H9 (cell line): ENCODE measurements around the gene GSG1L. TPM values are rescaled to one million over a fixed set of nuclear protein-coding genes. Genes with fewer than 3 reads are reported as not detected.

ENCODE experiments used
- DNase-seq: peaks from one replicate; pipeline ENCODE4 v3.0.0-alpha.2; 2017
- H2AFZ ChIP-seq: one replicate; pipeline ENCODE4 v1.6.1; 2013; ENCODE audit warnings: mild to moderate bottlenecking, low read length, control low read depth, moderate library complexity
- H2AK5ac ChIP-seq: 2 replicates; pipeline ENCODE4 v1.6.1; 2013; ENCODE audit warnings: low read length, control low read depth, mixed read lengths; ENCODE audit not compliant: insufficient read length
- H2BK120ac ChIP-seq: one replicate; pipeline ENCODE4 v1.6.1; 2013; ENCODE audit warnings: low read depth, mild to moderate bottlenecking, low read length, control low read depth, inconsistent platforms; ENCODE audit not compliant: poor library complexity, severe bottlenecking
- H2BK12ac ChIP-seq: 2 replicates; pipeline ENCODE4 v1.6.1; 2013; ENCODE audit warnings: low read length, control low read depth, mixed read lengths, low read depth; ENCODE audit not compliant: insufficient read length
- H2BK15ac ChIP-seq: 2 replicates; pipeline ENCODE4 v1.6.1; 2013; ENCODE audit warnings: low read depth, low read length, control low read depth
- H2BK20ac ChIP-seq: one replicate; pipeline ENCODE4 v1.6.1; 2013; ENCODE audit warnings: low read depth, mild to moderate bottlenecking, low read length, control low read depth, inconsistent platforms; ENCODE audit not compliant: poor library complexity, severe bottlenecking
- H2BK5ac ChIP-seq: 2 replicates; pipeline ENCODE4 v1.6.1; 2013; ENCODE audit warnings: low read length, control low read depth, mixed read lengths; ENCODE audit not compliant: insufficient read length
- H3K14ac ChIP-seq: 2 replicates; pipeline ENCODE4 v1.6.1; 2013; ENCODE audit warnings: low read length, control low read depth; ENCODE audit not compliant: insufficient read depth
- H3K18ac ChIP-seq: 2 replicates; pipeline ENCODE4 v1.6.1; 2013; ENCODE audit warnings: low read depth, mild to moderate bottlenecking, mixed read lengths, low read length, control low read depth; ENCODE audit not compliant: insufficient read length
- H3K23ac ChIP-seq: 2 replicates; pipeline ENCODE4 v1.6.1; 2013; ENCODE audit warnings: low read length, control low read depth, mixed read lengths, low read depth; ENCODE audit not compliant: insufficient read length
- H3K23me2 ChIP-seq: 2 replicates; pipeline ENCODE4 v1.6.1; 2013; ENCODE audit warnings: low read depth, mild to moderate bottlenecking, mixed read lengths, low read length, control low read depth; ENCODE audit not compliant: insufficient read length, poor library complexity, severe bottlenecking
- H3K27ac ChIP-seq: 2 replicates; pipeline ENCODE4 v1.5.1; 2013; ENCODE audit warnings: low read length, control low read depth, mixed read lengths, low read depth; ENCODE audit not compliant: insufficient read length
- H3K27me3 ChIP-seq: 2 replicates; pipeline ENCODE4 v1.6.1; 2013; ENCODE audit warnings: low read length, control low read depth, inconsistent platforms; ENCODE audit not compliant: insufficient read depth
- H3K4ac ChIP-seq: 2 replicates; pipeline ENCODE4 v1.6.1; 2013; ENCODE audit warnings: low read depth, mild to moderate bottlenecking, control low read depth, inconsistent platforms, low read length, moderate library complexity
- H3K4me1 ChIP-seq: 2 replicates; pipeline ENCODE4 v1.6.1; 2013; ENCODE audit warnings: low read length, control low read depth, inconsistent platforms; ENCODE audit not compliant: insufficient read depth
- H3K4me2 ChIP-seq: 2 replicates; pipeline ENCODE4 v1.6.1; 2013; ENCODE audit warnings: low read length, control low read depth, mixed read lengths; ENCODE audit not compliant: insufficient read length, insufficient read depth
- H3K56ac ChIP-seq: 2 replicates; pipeline ENCODE4 v1.6.1; 2013; ENCODE audit warnings: low read depth, mild to moderate bottlenecking, mixed read lengths, low read length, control low read depth; ENCODE audit not compliant: insufficient read length
- H3K79me1 ChIP-seq: 2 replicates; pipeline ENCODE4 v1.6.1; 2013; ENCODE audit warnings: low read depth, mild to moderate bottlenecking, moderate library complexity, low read length, control low read depth, inconsistent platforms; ENCODE audit not compliant: insufficient read depth, poor library complexity, severe bottlenecking
- H3K79me2 ChIP-seq: 2 replicates; pipeline ENCODE4 v1.6.1; 2013; ENCODE audit warnings: low read length, control low read depth, inconsistent platforms; ENCODE audit not compliant: insufficient read depth
- H3K9ac ChIP-seq: 2 replicates; pipeline ENCODE4 v1.6.1; 2013; ENCODE audit warnings: low read length, control low read depth, mixed read lengths; ENCODE audit not compliant: insufficient read length; ENCODE audit errors: extremely low read depth
- H3K9me3 ChIP-seq: one replicate; pipeline ENCODE4 v1.6.1; 2013; ENCODE audit warnings: low read depth, low read length, inconsistent platforms; ENCODE audit not compliant: control insufficient read depth
- H3T11ph ChIP-seq: one replicate; pipeline ENCODE4 v1.6.1; 2013; ENCODE audit warnings: mild to moderate bottlenecking, low read length, control low read depth, inconsistent platforms
- H4K20me1 ChIP-seq: one replicate; pipeline ENCODE4 v1.6.1; 2013; ENCODE audit not compliant: control insufficient read depth, insufficient read length, insufficient read depth
- H4K5ac ChIP-seq: 2 replicates; pipeline ENCODE4 v1.6.1; 2013; ENCODE audit warnings: low read depth, mild to moderate bottlenecking, mixed read lengths, low read length, control low read depth; ENCODE audit not compliant: insufficient read length
- H4K8ac ChIP-seq: replicated peaks from 2 replicates; pipeline ENCODE4 v1.6.1; 2013; ENCODE audit warnings: low read length, control low read depth, mixed read lengths, low read depth; ENCODE audit not compliant: insufficient read length
- H4K91ac ChIP-seq: 2 replicates; pipeline ENCODE4 v1.6.1; 2013; ENCODE audit warnings: low read depth, mild to moderate bottlenecking, moderate library complexity, mixed read lengths, low read length, control low read depth; ENCODE audit not compliant: insufficient read length
- H3K27ac Mint-ChIP-seq, 3 experiments: 2 replicates in 2 of 3; 3 replicates in 1 of 3; pipeline ENCODE4 v1.8.0; 2020 to 2021; ENCODE audit warnings: mixed read lengths in 3 of 3, mild to moderate bottlenecking in 1 of 3, moderate library complexity in 1 of 3
- H3K27me3 Mint-ChIP-seq: 2 replicates; pipeline ENCODE4 v1.8.0; 2021; ENCODE audit warnings: low read depth, mild to moderate bottlenecking, moderate library complexity, mixed read lengths
- H3K36me3 Mint-ChIP-seq, 3 experiments: 2 replicates in 2 of 3; 3 replicates in 1 of 3; pipeline ENCODE4 v1.8.0; 2020 to 2021; ENCODE audit warnings: low read depth in 3 of 3, mixed read lengths in 3 of 3; ENCODE audit not compliant: insufficient read depth in 1 of 3
- H3K4me1 Mint-ChIP-seq, 2 experiments: 2 replicates each; pipeline ENCODE4 v1.8.0; 2020; ENCODE audit warnings: mixed read lengths in 2 of 2
- H3K4me3 Mint-ChIP-seq, 2 experiments: 2 replicates in 1 of 2; 3 replicates in 1 of 2; pipeline ENCODE4 v1.8.0; 2020 to 2021; ENCODE audit warnings: mild to moderate bottlenecking in 2 of 2, mixed read lengths in 2 of 2, moderate library complexity in 1 of 2
- H3K9me3 Mint-ChIP-seq, 2 experiments: 2 replicates in 1 of 2; 3 replicates in 1 of 2; pipeline ENCODE4 v1.8.0; 2020; ENCODE audit warnings: mild to moderate bottlenecking in 2 of 2, mixed read lengths in 2 of 2, moderate library complexity in 1 of 2
- WGBS: extraction: QIAGEN DNeasy Blood & Tissue Kit; methylation state at CpG from one replicate; pipeline ENCODE4 v1.1.7; 2013; ENCODE audit warnings: missing lambda C conversion rate, low lambda C conversion rate, mixed read lengths; ENCODE audit not compliant: insufficient read length; ENCODE audit errors: extremely low coverage; 5-methylcytosine and 5-hydroxymethylcytosine counted together
- total RNA-seq: library from RNA; stranded (reverse); gene quantifications from 2 replicates; pipeline ENCODE4 v1.2.1, GENCODE V29; 2021
- TF ChIP-seq, protein P1 (sequence below): fragments of 200-600 bp; sonication (generic); conservative IDR thresholded peaks from 3 replicates; pipeline ENCODE4 v1.8.0; 2021; ENCODE audit warnings: antibody characterized with exemption, mild to moderate bottlenecking

The GSG1L gene
- total RNA-seq, 1 experiment from 2014 or later: 0.35 TPM

DNA sequence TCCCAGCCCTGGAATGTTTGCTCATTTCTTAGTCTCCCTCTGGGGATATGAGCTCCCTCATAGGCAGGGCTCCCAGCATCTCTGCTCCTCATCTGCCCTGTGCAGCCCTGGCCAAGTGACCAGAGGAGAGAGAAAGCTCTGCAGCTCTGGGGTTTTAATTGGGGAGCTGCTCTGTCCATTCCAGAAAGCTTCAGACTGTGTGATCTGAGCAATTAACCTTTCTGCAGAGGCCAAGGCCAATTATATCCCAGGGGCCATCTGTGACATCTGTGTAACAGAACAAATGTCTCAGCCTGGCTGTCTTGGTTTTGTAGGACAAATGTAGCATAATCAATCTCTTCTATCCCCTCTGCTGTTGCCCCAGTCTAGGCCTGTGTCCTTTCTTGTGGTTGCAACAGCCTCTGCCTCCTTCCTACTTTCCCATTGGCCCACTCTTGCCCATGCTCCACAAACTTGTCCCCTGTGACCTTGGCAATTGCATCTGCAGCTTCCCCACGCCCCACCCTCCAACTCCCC lies 156.0 kb downstream of the GSG1L start:
- H4K5ac ChIP-seq: no peak overlapping the region
- TF ChIP-seq, protein P1, sequence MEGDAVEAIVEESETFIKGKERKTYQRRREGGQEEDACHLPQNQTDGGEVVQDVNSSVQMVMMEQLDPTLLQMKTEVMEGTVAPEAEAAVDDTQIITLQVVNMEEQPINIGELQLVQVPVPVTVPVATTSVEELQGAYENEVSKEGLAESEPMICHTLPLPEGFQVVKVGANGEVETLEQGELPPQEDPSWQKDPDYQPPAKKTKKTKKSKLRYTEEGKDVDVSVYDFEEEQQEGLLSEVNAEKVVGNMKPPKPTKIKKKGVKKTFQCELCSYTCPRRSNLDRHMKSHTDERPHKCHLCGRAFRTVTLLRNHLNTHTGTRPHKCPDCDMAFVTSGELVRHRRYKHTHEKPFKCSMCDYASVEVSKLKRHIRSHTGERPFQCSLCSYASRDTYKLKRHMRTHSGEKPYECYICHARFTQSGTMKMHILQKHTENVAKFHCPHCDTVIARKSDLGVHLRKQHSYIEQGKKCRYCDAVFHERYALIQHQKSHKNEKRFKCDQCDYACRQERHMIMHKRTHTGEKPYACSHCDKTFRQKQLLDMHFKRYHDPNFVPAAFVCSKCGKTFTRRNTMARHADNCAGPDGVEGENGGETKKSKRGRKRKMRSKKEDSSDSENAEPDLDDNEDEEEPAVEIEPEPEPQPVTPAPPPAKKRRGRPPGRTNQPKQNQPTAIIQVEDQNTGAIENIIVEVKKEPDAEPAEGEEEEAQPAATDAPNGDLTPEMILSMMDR: no peak
- no peaks in the 10 kb centered on the region for H4K20me1 ChIP-seq
- Mint-ChIP-seq H3K9me3 (no peaks in the 10 kb centered on the region), H3K27me3 (peaks cover 16% of the 10 kb centered on the region), H3K4me1 (peaks cover 3 to 6% of the 10 kb centered on the region in 2 experiments; a peak in 2 of 4 replicates), H3K4me3 (no peak overlapping the region), H3K27ac (no peak overlapping the region; a peak in 1 of 7 replicates), H3K36me3 (no peaks in the 10 kb centered on the region; a peak in 1 of 7 replicates)
- no peaks in the 10 kb centered on the region for H3K27me3 ChIP-seq
- DNase-seq: no peak
- H3K23ac ChIP-seq: no peak overlapping the region
- H3K79me2 ChIP-seq: no peaks in the 10 kb centered on the region
- no peaks in the 10 kb centered on the region for H3K23me2 ChIP-seq
- no peak overlapping the region for H2BK15ac ChIP-seq
- H3K79me1 ChIP-seq: no peaks in the 10 kb centered on the region
- H2BK5ac ChIP-seq: no peak overlapping the region
- no peak overlapping the region for H3K18ac ChIP-seq
- no peak overlapping the region for H4K91ac ChIP-seq
- H2BK120ac ChIP-seq: no peak overlapping the region
- H3K4me2 ChIP-seq: no peak overlapping the region
- no peak overlapping the region for H2BK12ac ChIP-seq
- no peaks in the 10 kb centered on the region for H3K9me3 ChIP-seq
- no peak overlapping the region for H3K27ac ChIP-seq
- no peak overlapping the region for H2BK20ac ChIP-seq
- H2AFZ ChIP-seq: no peak overlapping the region
- no peaks in the 10 kb centered on the region for H3K4me1 ChIP-seq
- no peak overlapping the region for H2AK5ac ChIP-seq
- H3K4ac ChIP-seq: no peak overlapping the region
- H4K8ac ChIP-seq: no peak overlapping the region
- no peak overlapping the region for H3K14ac ChIP-seq
- H3K9ac ChIP-seq: no peak overlapping the region
- no CpG with 5 or more reads among the region's 1 CpG for WGBS
- H3K56ac ChIP-seq: no peak overlapping the region
- no peak overlapping the region for H3T11ph ChIP-seq
